Measurements from ENCODE around the gene ARVCF.

DNA sequence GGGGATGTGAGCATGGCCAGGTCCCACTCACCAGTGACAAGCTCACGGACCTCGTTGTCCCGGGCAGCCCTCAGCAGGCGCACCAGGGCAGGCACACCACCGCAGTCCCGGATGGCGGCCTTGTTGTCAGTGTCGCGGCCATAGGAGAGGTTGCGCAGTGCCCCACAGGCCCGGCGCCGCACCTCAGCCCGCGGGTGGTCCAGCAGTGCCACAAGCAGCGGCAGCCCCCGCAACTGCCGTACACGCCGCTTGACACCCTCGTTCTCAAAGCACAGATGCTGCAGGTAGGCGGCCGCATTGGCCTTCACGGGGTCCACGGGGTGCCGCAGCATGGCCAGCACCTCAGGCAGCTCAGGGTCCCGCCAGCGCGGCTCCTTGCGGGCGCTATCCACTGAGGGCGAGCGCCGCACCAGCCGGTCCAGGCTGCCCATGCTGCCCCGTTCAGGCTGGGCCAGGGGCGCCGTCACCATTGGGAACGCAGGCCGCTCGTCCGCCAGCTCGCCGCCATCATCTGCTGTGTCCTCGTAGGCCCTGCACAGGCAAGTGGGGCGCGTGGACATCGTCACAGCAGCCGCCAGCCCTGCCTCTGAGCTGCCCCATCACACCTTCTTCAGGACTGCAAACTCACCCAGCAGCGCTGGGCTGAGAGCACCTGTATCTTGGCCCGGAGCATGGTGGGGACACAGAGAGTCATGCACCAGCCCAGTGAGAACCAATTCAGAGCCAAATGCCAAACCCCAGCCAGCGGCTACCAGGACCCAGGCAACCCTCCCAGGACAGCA, 36.7 kb downstream of the ARVCF start:
- no peak for TF ChIP-seq FOXP2 (optimal IDR thresholded peaks at IDR 0.05; ENCODE audit: borderline replicate concordance, extremely low read depth, extremely low read length, insufficient read depth)
- TF ChIP-seq POLR2AphosphoS5 (IDR thresholded peaks at IDR 0.05; ENCODE audit: low read depth, low read length): no peak

All from PFSK-1 (cell line).